ENCODE results near the gene CRYBA2.

CRYBA2 gene

DNA sequence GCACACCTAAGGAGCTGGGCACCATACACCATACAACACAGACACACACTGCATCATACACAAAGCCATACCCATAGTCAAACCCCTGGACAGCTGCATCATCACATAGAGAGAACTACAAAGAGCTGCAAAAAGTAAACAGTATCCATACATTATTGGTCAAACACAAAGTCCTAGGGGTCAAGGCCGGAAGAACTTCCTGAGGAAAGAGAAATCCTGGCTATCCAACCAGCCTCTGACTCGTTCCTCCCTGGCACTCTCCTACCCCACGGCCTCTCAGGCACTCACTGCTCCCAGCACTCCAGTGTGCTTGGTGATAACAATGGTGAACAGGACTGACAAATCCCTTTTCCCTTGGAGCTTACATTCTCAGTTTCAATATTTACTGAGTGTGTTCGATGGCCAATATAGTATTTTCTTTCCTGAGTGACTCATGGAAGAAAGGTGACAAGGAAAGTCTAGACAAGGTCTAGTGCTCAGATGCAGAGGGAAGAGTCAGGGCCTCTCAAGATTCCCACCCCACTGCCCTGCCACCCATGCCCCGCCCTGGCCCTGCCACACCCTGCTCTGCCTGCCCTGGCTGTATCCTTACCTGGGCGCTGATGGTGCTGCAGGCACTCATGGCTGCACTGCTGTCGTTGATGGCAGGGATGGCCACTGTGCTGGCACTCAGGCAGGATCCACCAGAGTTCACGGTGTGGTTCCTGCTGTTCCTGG, 44.7 kb upstream of the CRYBA2 start:
- no peak overlapping the region for H3K4me3 ChIP-seq (ENCODE audit: low read depth in 1 of 2, low read length in 1 of 2)

DNA sequence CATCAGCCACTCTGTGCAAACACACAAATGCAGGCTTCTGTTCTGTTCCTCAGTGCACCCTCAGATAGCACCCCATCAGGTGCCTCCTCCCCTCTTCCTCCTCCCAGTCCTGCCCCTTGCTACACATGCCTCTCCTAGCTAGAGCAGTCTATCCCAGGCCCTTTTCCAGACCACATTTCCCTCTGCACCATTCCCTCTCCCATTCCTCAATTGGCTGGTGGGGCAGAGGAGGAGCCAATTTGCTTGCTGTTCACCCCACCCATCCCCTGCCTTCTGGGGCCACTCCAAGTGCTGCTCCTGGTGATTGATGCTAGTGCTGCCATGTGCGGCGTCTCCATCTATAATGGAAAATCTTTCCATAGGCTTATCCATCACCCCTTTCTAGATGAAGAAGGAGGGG, 42.7 kb upstream of the CRYBA2 start:
- H3K36me3 ChIP-seq = no peaks in the 10 kb centered on the region
- H3K27ac ChIP-seq = no peak overlapping the region
- TF ChIP-seq, protein P1, sequence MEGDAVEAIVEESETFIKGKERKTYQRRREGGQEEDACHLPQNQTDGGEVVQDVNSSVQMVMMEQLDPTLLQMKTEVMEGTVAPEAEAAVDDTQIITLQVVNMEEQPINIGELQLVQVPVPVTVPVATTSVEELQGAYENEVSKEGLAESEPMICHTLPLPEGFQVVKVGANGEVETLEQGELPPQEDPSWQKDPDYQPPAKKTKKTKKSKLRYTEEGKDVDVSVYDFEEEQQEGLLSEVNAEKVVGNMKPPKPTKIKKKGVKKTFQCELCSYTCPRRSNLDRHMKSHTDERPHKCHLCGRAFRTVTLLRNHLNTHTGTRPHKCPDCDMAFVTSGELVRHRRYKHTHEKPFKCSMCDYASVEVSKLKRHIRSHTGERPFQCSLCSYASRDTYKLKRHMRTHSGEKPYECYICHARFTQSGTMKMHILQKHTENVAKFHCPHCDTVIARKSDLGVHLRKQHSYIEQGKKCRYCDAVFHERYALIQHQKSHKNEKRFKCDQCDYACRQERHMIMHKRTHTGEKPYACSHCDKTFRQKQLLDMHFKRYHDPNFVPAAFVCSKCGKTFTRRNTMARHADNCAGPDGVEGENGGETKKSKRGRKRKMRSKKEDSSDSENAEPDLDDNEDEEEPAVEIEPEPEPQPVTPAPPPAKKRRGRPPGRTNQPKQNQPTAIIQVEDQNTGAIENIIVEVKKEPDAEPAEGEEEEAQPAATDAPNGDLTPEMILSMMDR (IDR thresholded peaks at IDR 0.05) = no peak
- H3K4me3 ChIP-seq (ENCODE audit: low read depth in 1 of 2, low read length in 1 of 2) = no peak overlapping the region
- peaks cover 100% of the 10 kb centered on the region for H3K27me3 ChIP-seq
- no peaks in the 10 kb centered on the region for H3K4me1 ChIP-seq (ENCODE audit: control insufficient read depth in 1 of 2, insufficient read depth in 1 of 2, low read depth in 1 of 2, low read length in 1 of 2)
- no peaks in the 10 kb centered on the region for H3K9me3 ChIP-seq

More for the DNA sequence above, 44.7 kb upstream of the CRYBA2 start:
- H3K4me1 ChIP-seq (ENCODE audit: control insufficient read depth in 1 of 2, insufficient read depth in 1 of 2, low read depth in 1 of 2, low read length in 1 of 2) = no peaks in the 10 kb centered on the region
- no peak overlapping the region for H3K27ac ChIP-seq
- H3K9me3 ChIP-seq = no peaks in the 10 kb centered on the region
- H3K27me3 ChIP-seq = peaks cover 100% of the 10 kb centered on the region
- H3K36me3 ChIP-seq = no peaks in the 10 kb centered on the region
- TF ChIP-seq, protein P1 (IDR thresholded peaks at IDR 0.05) = no peak

DNA sequence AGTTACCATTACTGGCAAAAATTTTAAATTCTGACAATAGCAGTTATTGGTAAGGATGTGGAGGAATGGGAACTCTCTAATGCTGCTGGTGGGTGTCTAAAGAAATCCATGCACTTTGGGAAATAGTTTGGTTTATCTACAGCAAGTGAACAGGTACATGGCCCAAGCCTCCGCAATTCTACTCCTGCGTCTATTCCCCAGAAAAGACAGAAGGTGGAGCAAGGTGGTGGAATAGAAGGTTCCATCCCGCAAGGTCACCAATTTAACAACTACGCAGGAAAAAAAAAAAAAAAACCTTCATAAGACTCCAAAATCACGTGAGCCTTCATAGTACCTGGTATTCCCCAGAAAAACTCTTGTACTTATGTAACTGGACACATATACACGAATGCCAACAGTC, 41.6 kb upstream of the CRYBA2 start:
- Histone ChIP-seq H3K27me3 (peaks cover 99% of the 10 kb centered on the region), H3K27ac (no peak overlapping the region), H3K36me3 (no peaks in the 10 kb centered on the region), H3K9me3 (no peaks in the 10 kb centered on the region), H3K4me1 (ENCODE audit: control insufficient read depth in 1 of 2, insufficient read depth in 1 of 2, low read depth in 1 of 2, low read length in 1 of 2) (no peaks in the 10 kb centered on the region), H3K4me3 (ENCODE audit: low read depth in 1 of 2, low read length in 1 of 2) (no peak overlapping the region)
- TF ChIP-seq, protein P1 (IDR thresholded peaks at IDR 0.05) = no peak

DNA sequence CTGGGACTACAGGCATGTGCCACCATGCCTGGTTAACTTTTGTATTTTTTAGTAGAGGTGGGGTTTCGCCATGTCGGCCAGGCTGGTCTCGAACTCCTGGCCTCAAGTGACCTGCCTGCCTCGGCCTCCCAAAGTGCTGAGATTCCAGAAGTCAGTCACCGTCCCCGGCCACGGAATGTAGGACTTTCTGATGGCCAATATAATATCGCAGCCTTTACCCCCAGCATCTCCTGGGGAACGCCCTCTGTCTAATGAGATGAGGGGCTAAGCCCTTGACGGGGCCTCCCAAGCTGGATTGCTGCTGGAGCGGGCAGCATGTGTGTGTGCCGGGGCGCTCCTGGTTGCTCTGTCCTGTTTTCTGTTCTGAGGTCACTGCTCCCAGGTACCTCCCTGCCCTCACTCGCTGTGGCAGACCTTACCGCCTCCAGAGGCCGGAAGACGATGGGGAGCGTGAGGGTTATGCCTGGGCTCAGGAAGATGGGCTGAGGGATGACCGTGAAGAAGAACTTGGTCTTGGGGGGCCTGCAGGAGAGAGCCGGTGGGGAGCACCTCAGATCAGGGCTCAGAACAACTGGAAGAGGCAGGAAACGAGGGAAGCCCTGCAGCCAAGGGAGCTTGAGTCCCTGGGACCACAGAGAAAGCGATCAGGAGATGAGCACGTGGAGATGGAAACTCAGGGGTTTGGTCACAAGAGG, 39.0 kb upstream of the CRYBA2 start:
- Histone ChIP-seq H3K27me3 (peaks cover 86% of the 10 kb centered on the region), H3K4me3 (ENCODE audit: low read depth in 1 of 2, low read length in 1 of 2) (no peak overlapping the region), H3K36me3 (no peaks in the 10 kb centered on the region), H3K27ac (no peak overlapping the region), H3K4me1 (ENCODE audit: control insufficient read depth in 1 of 2, insufficient read depth in 1 of 2, low read depth in 1 of 2, low read length in 1 of 2) (no peaks in the 10 kb centered on the region), H3K9me3 (no peaks in the 10 kb centered on the region)
- TF ChIP-seq, protein P1 (IDR thresholded peaks at IDR 0.05) = no peak

DNA sequence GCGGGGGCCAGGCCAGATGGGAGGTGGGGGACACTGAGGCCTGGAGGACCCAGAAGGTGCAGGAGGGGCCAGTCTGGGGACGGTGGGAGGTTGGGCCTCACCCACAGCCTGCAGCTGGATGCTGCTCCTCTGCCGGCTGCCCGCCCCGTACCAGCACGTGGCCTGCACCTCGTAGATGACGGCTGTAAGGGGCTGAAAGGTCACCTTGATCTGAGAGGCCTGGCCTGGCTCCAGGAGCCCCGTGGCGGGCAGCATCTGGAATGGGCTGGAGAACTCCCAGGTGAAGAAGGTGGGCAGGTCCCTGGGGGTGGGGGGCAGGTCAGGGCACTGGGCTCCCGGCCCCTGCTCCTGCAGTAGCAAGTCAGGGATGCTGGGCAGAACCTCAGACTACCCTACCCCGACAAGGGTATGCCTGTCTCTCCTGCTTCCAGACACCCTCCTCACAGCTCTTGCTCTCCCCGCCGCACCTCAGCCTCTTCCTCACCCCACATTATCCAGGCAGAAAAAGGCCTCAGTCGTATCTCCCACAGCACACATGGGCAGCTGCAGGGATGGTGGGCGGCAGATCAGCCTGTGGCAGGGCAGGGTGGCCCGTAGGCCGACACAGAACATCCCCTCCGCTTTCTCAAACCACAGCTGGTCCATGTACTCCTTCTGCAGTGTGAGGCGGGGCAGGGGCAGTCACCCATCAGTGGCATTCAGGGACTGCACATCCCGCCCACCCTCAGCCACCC, 38.0 kb upstream of the CRYBA2 start:
- TF ChIP-seq, protein P1 (IDR thresholded peaks at IDR 0.05) = no peak
- H3K27ac ChIP-seq = no peak overlapping the region
- H3K36me3 ChIP-seq = no peaks in the 10 kb centered on the region
- no peaks in the 10 kb centered on the region for H3K9me3 ChIP-seq
- H3K27me3 ChIP-seq = peaks cover 76% of the 10 kb centered on the region
- no peaks in the 10 kb centered on the region for H3K4me1 ChIP-seq (ENCODE audit: control insufficient read depth in 1 of 2, insufficient read depth in 1 of 2, low read depth in 1 of 2, low read length in 1 of 2)
- H3K4me3 ChIP-seq (ENCODE audit: low read depth in 1 of 2, low read length in 1 of 2) = no peak overlapping the region

All from neutrophil (primary cell).